ENCODE data around the gene SLC5A9.

- TF ChIP-seq, protein P1, sequence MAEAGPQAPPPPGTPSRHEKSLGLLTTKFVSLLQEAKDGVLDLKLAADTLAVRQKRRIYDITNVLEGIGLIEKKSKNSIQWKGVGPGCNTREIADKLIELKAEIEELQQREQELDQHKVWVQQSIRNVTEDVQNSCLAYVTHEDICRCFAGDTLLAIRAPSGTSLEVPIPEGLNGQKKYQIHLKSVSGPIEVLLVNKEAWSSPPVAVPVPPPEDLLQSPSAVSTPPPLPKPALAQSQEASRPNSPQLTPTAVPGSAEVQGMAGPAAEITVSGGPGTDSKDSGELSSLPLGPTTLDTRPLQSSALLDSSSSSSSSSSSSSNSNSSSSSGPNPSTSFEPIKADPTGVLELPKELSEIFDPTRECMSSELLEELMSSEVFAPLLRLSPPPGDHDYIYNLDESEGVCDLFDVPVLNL (CRISPR knock-in tag; IDR thresholded peaks at IDR 0.05; ENCODE audit: low read depth), result no peak
- TF ChIP-seq ZNF274 (IDR thresholded peaks at IDR 0.05; ENCODE audit: borderline replicate concordance, low read depth, low read length), result no peak
- TF ChIP-seq SRF (CRISPR knock-in tag; IDR thresholded peaks at IDR 0.05), result no peak
- TF ChIP-seq BCLAF1 (IDR thresholded peaks at IDR 0.05; ENCODE audit: borderline replicate concordance in 1 of 2, control insufficient read depth in 1 of 2, low read depth in 2 of 2, low read length in 1 of 2), result no peak
- no peak for TF ChIP-seq CEBPB (tag; IDR thresholded peaks at IDR 0.05)
- no peak for TF ChIP-seq POLR2A (conservative IDR thresholded peaks at IDR 0.05)
- no peak for TF ChIP-seq RREB1 (CRISPR knock-in tag; IDR thresholded peaks at IDR 0.05)
- no peak for TF ChIP-seq YY1 (IDR thresholded peaks at IDR 0.05; ENCODE audit: borderline replicate concordance in 1 of 3, control insufficient read depth in 1 of 3, extremely low read depth in 1 of 3, insufficient read depth in 3 of 3, insufficient read length in 1 of 3, insufficient replicate concordance in 2 of 3, low read depth in 1 of 3, low read length in 2 of 3)
- TF ChIP-seq ELK1 (CRISPR knock-in tag; IDR thresholded peaks at IDR 0.05), result no peak
- no peak for TF ChIP-seq EZH2 (IDR thresholded peaks at IDR 0.05; ENCODE audit: borderline replicate concordance, low read depth, low read length)
- no peak for TF ChIP-seq IRF1 (CRISPR knock-in tag; IDR thresholded peaks at IDR 0.05; ENCODE audit: borderline replicate concordance)
- TF ChIP-seq, protein P2, sequence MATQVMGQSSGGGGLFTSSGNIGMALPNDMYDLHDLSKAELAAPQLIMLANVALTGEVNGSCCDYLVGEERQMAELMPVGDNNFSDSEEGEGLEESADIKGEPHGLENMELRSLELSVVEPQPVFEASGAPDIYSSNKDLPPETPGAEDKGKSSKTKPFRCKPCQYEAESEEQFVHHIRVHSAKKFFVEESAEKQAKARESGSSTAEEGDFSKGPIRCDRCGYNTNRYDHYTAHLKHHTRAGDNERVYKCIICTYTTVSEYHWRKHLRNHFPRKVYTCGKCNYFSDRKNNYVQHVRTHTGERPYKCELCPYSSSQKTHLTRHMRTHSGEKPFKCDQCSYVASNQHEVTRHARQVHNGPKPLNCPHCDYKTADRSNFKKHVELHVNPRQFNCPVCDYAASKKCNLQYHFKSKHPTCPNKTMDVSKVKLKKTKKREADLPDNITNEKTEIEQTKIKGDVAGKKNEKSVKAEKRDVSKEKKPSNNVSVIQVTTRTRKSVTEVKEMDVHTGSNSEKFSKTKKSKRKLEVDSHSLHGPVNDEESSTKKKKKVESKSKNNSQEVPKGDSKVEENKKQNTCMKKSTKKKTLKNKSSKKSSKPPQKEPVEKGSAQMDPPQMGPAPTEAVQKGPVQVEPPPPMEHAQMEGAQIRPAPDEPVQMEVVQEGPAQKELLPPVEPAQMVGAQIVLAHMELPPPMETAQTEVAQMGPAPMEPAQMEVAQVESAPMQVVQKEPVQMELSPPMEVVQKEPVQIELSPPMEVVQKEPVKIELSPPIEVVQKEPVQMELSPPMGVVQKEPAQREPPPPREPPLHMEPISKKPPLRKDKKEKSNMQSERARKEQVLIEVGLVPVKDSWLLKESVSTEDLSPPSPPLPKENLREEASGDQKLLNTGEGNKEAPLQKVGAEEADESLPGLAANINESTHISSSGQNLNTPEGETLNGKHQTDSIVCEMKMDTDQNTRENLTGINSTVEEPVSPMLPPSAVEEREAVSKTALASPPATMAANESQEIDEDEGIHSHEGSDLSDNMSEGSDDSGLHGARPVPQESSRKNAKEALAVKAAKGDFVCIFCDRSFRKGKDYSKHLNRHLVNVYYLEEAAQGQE (IDR thresholded peaks at IDR 0.05; ENCODE audit: borderline replicate concordance), result no peak
- TF ChIP-seq, protein P2 (CRISPR knock-in tag; IDR thresholded peaks at IDR 0.05; ENCODE audit: low read depth), result no peak
- no peak for TF ChIP-seq PHF8 (IDR thresholded peaks at IDR 0.05; ENCODE audit: borderline replicate concordance, low read length)
Measured at GRCh38 chr1:48291421-48291820, 68.9 kb downstream of the SLC5A9 start.
